ENCODE data around the gene P2RX5.

The P2RX5 gene

DNA sequence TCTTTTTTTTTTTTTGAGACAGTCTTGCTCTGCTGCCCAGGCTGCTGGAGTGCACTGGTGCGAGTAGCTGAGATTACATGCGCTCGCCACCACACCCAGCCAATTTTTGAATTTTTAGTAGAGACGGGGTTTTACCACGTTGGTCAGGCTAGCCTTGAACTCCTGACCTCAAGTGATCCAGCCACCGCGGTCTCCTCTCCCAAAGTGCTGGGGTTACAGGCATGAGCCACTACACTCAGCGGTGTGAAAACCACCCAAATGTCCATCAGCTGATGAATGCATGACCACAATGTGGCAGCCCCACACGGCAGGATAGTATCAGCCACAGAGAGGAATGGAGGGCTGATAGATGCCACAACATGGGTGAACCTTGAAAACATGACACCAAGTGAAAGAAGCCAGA is 2.1 kb downstream of the P2RX5 start:
- no CpG with 5 or more reads among the region's 9 CpGs for WGBS (ENCODE audit: insufficient coverage, insufficient read length)

DNA sequence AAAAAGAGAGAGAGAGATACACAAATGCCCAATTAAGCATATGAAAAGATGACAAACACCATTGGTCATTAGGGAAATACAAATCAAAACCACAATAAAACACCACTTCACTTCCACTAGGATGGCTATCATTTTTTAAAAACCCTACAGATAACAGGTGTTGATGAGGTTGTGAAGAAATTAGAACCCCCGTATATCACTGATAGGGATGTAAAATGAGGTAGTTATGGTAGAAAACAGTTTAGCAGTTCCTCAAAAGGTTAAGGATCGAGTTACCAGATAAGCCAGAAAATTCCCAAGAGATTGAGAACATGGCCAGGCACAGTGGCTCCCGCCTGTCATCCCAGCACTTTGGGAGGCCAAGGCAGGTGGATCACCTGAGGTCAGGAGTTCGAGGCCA is 2.8 kb downstream of the P2RX5 start:
- no CpG with 5 or more reads among the region's 4 CpGs for WGBS (ENCODE audit: insufficient coverage, insufficient read length)
- Histone ChIP-seq H3K27me3 (ENCODE audit: control insufficient read depth, insufficient read depth, low read length) (no peaks in the 10 kb centered on the region), H3K27ac (ENCODE audit: low read length) (no peak overlapping the region), H3K9me3 (ENCODE audit: control insufficient read depth, insufficient read depth, low read length) (no peaks in the 10 kb centered on the region), H3K4me3 (ENCODE audit: low read length) (no peak overlapping the region), H3K4me1 (ENCODE audit: control insufficient read depth, insufficient read depth, low read length) (peaks cover under 1% of the 10 kb centered on the region), H3K36me3 (ENCODE audit: control insufficient read depth, insufficient read depth, low read length) (no peaks in the 10 kb centered on the region)
- DNase-seq (ENCODE audit: low read depth, low spot score): no peak

More for the DNA sequence above, 2.1 kb downstream of the P2RX5 start:
- no peaks in the 10 kb centered on the region for H3K9me3 ChIP-seq (ENCODE audit: control insufficient read depth, insufficient read depth, low read length)
- no peak overlapping the region for H3K4me3 ChIP-seq (ENCODE audit: low read length)
- no peaks in the 10 kb centered on the region for H3K36me3 ChIP-seq (ENCODE audit: control insufficient read depth, insufficient read depth, low read length)
- DNase-seq (ENCODE audit: low read depth, low spot score): no peak
- no peaks in the 10 kb centered on the region; the same call in 1 of the 2 replicates for H3K4me1 ChIP-seq (ENCODE audit: control insufficient read depth, insufficient read depth, low read length)
- H3K27me3 ChIP-seq (ENCODE audit: control insufficient read depth, insufficient read depth, low read length): no peaks in the 10 kb centered on the region
- H3K27ac ChIP-seq (ENCODE audit: low read length): no peak overlapping the region

DNA sequence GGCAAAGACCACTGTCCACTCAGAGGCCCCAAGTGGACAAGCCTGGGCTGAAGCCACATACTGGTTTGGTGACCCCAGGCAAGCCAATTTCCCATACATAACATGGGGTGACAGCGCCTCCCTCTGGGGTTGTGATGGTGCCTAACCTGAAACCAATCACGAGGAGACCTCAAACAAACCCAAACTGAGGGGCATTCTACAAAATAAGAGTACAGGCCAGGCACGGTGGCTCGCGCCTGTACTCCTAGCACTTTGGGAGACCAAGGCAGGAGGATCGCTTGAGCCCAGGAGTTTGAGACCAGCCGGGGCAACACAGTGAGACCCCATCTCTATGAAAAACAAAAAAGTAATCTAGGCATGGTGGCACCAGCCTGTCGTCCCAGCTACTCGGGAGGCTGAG is 3.6 kb downstream of the P2RX5 start:
- no CpG with 5 or more reads among the region's 9 CpGs for WGBS (ENCODE audit: insufficient coverage, insufficient read length)
- Histone ChIP-seq H3K4me3 (ENCODE audit: low read length) (no peak overlapping the region), H3K9me3 (ENCODE audit: control insufficient read depth, insufficient read depth, low read length) (no peaks in the 10 kb centered on the region), H3K36me3 (ENCODE audit: control insufficient read depth, insufficient read depth, low read length) (no peaks in the 10 kb centered on the region), H3K4me1 (ENCODE audit: control insufficient read depth, insufficient read depth, low read length) (peaks cover 1% of the 10 kb centered on the region), H3K27me3 (ENCODE audit: control insufficient read depth, insufficient read depth, low read length) (no peaks in the 10 kb centered on the region), H3K27ac (ENCODE audit: low read length) (no peak overlapping the region)
- no peak for DNase-seq (ENCODE audit: low read depth, low spot score)

DNA sequence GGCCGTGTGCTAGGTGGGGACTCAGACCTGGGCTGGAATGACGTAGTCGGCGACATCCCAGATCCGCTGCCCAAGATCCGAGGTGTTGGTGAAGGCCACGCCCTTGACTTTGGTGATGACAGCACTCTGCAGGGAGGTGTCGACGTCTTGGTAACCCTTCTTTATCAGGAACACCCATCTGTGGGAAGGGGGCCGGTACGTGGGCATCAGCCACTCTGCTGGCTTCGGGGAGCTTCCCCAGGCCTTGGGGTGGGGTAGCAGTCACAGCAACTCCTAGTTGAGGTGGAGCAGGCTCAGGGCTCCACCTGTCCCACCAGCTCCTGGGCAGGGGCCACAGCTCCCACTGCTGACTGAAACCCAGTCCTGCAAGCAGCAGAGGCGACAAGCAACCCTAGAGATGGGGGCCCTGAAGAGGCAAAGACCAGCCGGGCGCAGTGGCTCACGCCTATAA is 4.3 kb downstream of the P2RX5 start:
- Histone ChIP-seq H3K27ac (ENCODE audit: low read length) (no peak overlapping the region), H3K36me3 (ENCODE audit: control insufficient read depth, insufficient read depth, low read length) (no peaks in the 10 kb centered on the region), H3K27me3 (ENCODE audit: control insufficient read depth, insufficient read depth, low read length) (no peaks in the 10 kb centered on the region), H3K4me3 (ENCODE audit: low read length) (no peak overlapping the region), H3K9me3 (ENCODE audit: control insufficient read depth, insufficient read depth, low read length) (no peaks in the 10 kb centered on the region), H3K4me1 (ENCODE audit: control insufficient read depth, insufficient read depth, low read length) (peaks cover 1% of the 10 kb centered on the region)
- no peak for DNase-seq (ENCODE audit: low read depth, low spot score)
- no CpG with 5 or more reads among the region's 16 CpGs for WGBS (ENCODE audit: insufficient coverage, insufficient read length)

DNA sequence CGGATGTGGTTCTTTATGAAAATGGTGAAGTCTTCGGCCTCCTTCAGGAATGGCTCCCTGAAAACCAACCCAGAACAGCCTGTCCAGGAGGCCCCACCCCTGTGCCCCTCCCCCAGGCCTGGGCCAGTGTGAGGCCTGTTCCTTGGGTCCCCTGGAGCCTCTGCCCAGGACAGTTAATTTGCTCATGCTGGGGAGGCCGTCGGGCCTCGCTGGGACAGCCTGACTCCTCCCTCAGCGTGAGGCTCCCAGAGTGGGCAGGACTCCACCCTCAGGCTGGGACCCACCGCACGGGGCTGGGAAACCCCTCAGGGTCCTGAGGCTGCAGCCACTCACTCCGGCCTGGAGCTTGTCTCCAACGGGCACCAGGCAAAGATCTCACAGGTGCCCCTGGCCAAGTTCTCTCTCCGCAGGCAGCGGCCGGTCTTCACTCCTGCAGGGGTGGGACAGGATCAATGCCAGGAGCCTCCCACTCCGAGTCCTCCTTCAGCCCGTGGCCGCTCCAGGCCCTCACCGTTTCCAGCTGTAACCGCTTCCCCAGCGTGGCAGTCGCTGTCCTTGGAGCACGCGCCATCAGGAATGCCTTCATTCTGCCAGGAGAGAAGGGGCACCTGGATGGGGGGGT is 5.8 kb downstream of the P2RX5 start:
- no CpG with 5 or more reads among the region's 22 CpGs for WGBS (ENCODE audit: insufficient coverage, insufficient read length)
- H3K27me3 ChIP-seq (ENCODE audit: control insufficient read depth, insufficient read depth, low read length): no peaks in the 10 kb centered on the region
- no peaks in the 10 kb centered on the region for H3K36me3 ChIP-seq (ENCODE audit: control insufficient read depth, insufficient read depth, low read length)
- no peaks in the 10 kb centered on the region for H3K9me3 ChIP-seq (ENCODE audit: control insufficient read depth, insufficient read depth, low read length)
- H3K4me1 ChIP-seq (ENCODE audit: control insufficient read depth, insufficient read depth, low read length): peaks cover 1% of the 10 kb centered on the region
- H3K4me3 ChIP-seq (ENCODE audit: low read length): no peak overlapping the region
- no peak overlapping the region for H3K27ac ChIP-seq (ENCODE audit: low read length)
- no peak for DNase-seq (ENCODE audit: low read depth, low spot score)

DNA sequence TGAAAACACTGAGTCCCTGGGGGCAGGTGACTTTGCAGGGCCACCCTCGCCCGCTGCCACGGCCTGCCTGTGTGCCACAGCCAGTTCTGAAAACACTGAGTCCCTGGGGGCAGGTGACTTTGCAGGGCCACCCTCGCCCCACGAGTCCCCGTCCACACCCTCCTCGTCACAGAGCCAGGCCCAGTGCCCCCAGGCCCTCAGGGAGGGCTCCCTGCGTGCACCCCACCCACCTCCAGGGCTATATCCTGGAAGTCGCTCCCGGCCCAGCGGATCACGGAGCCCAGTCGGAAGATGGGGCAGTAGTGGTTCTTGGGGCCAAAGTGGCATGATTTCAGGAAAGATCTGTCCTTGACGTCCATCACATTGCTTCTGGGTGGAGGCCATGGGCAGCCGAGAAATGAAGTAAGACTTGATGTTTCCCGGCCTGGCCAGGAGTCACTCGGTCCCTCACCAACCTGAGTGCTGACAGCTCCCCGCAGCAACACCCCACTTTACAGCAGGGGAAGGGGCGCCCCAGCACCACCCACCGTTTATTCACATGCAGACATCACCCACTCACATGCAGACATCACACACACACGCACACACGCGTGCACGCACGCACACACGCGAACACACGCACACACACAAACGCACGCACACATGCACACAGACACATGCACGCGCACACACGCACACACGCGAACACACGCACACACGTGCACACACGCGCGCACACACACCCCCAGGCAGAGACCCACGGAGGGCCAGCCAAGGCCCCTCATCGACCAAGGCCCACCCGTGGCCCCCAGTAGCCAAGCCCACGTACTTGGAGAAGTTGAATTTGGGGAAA is 6.5 kb downstream of the P2RX5 start:
- H3K27ac ChIP-seq (ENCODE audit: low read length): no peak overlapping the region
- no peaks in the 10 kb centered on the region for H3K36me3 ChIP-seq (ENCODE audit: control insufficient read depth, insufficient read depth, low read length)
- no peaks in the 10 kb centered on the region for H3K9me3 ChIP-seq (ENCODE audit: control insufficient read depth, insufficient read depth, low read length)
- H3K4me1 ChIP-seq (ENCODE audit: control insufficient read depth, insufficient read depth, low read length): peaks cover 1% of the 10 kb centered on the region
- 96% methylated on average over 12 of the region's 44 CpGs for WGBS (ENCODE audit: insufficient coverage, insufficient read length)
- DNase-seq (ENCODE audit: low read depth, low spot score): no peak
- no peaks in the 10 kb centered on the region for H3K27me3 ChIP-seq (ENCODE audit: control insufficient read depth, insufficient read depth, low read length)
- no peak overlapping the region for H3K4me3 ChIP-seq (ENCODE audit: low read length)

DNA sequence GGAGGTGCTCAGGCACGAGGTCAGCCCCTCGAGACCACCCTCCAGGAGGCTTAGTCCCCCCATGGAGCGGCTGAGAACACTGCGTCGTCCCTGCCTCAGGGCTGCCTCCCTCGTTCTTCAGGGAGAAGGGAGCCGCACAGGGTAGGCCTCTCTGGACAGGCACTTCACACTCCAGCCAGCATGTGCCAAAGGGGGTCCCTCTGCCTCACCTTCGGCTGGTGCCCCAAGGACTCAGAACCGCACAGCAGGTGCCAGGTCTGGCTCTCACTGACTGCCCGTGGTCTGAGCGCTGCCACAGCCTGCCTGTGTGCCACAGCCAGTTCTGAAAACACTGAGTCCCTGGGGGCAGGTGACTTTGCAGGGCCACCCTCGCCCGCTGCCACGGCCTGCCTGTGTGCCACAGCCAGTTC is 7.1 kb downstream of the P2RX5 start:
- no peaks in the 10 kb centered on the region for H3K9me3 ChIP-seq (ENCODE audit: control insufficient read depth, insufficient read depth, low read length)
- H3K4me3 ChIP-seq (ENCODE audit: low read length): no peak overlapping the region
- DNase-seq (ENCODE audit: low read depth, low spot score): no peak
- WGBS (ENCODE audit: insufficient coverage, insufficient read length): no CpG with 5 or more reads among the region's 14 CpGs
- H3K27ac ChIP-seq (ENCODE audit: low read length): no peak overlapping the region
- no peaks in the 10 kb centered on the region for H3K27me3 ChIP-seq (ENCODE audit: control insufficient read depth, insufficient read depth, low read length)
- no peaks in the 10 kb centered on the region for H3K36me3 ChIP-seq (ENCODE audit: control insufficient read depth, insufficient read depth, low read length)
- peaks cover 1% of the 10 kb centered on the region for H3K4me1 ChIP-seq (ENCODE audit: control insufficient read depth, insufficient read depth, low read length)

DNA sequence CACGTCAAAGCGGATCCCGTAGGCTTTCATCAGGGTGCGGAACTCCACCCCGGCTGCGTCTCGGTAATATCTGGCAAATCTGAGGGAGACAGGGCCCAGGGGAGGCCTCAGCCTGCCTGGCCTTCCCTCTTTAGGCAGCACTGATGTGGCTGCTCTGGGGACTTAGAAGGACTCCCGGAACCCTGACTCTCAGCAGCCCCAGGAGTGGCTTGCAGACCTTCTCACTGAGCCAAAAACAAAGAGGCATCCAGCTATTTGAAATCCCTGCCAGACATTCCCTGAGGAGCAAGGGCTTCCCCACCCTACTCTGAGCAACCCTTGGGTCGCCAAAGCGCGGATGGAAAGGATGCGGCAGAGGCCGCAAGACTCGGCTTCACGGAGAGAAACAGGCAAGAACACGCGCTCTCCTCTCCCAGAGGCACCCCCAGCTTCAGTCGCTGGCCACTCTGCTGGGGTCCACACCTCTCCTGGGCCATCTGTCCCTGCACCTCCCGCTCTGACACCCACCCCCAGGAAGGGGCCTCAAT is 7.9 kb downstream of the P2RX5 start:
- H3K9me3 ChIP-seq (ENCODE audit: control insufficient read depth, insufficient read depth, low read length): no peaks in the 10 kb centered on the region
- no CpG with 5 or more reads among the region's 19 CpGs for WGBS (ENCODE audit: insufficient coverage, insufficient read length)
- no peaks in the 10 kb centered on the region for H3K27me3 ChIP-seq (ENCODE audit: control insufficient read depth, insufficient read depth, low read length)
- no peak overlapping the region for H3K27ac ChIP-seq (ENCODE audit: low read length)
- H3K4me3 ChIP-seq (ENCODE audit: low read length): no peak overlapping the region
- H3K36me3 ChIP-seq (ENCODE audit: control insufficient read depth, insufficient read depth, low read length): no peaks in the 10 kb centered on the region
- DNase-seq (ENCODE audit: low read depth, low spot score): no peak
- H3K4me1 ChIP-seq (ENCODE audit: control insufficient read depth, insufficient read depth, low read length): peaks cover 1% of the 10 kb centered on the region

DNA sequence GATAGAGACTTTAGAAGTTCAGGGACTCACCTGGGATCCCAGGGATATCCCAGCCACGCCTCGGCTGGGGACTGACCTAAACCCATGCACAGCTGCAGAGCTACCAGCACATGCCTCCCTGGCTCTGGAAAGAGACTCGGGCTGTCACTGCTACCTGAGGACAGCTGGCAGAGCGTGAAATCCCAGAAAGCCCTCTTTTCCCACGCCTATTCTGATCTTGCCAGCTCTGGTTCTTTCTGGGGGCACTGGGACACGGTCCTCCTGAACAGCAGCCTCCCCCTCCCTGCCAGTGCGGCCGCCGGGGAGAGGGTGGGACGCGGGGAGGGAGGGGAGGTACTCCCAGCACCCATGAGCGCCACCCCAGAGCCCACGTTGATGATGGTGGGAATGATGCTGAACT is 10.8 kb downstream of the P2RX5 start:
- Histone ChIP-seq H3K4me1 (ENCODE audit: control insufficient read depth, insufficient read depth, low read length) (peaks cover 1% of the 10 kb centered on the region), H3K4me3 (ENCODE audit: low read length) (no peak overlapping the region), H3K9me3 (ENCODE audit: control insufficient read depth, insufficient read depth, low read length) (no peaks in the 10 kb centered on the region), H3K36me3 (ENCODE audit: control insufficient read depth, insufficient read depth, low read length) (no peaks in the 10 kb centered on the region), H3K27me3 (ENCODE audit: control insufficient read depth, insufficient read depth, low read length) (no peaks in the 10 kb centered on the region), H3K27ac (ENCODE audit: low read length) (no peak overlapping the region)
- no peak for DNase-seq (ENCODE audit: low read depth, low spot score)
- no CpG with 5 or more reads among the region's 13 CpGs for WGBS (ENCODE audit: insufficient coverage, insufficient read length)

DNA sequence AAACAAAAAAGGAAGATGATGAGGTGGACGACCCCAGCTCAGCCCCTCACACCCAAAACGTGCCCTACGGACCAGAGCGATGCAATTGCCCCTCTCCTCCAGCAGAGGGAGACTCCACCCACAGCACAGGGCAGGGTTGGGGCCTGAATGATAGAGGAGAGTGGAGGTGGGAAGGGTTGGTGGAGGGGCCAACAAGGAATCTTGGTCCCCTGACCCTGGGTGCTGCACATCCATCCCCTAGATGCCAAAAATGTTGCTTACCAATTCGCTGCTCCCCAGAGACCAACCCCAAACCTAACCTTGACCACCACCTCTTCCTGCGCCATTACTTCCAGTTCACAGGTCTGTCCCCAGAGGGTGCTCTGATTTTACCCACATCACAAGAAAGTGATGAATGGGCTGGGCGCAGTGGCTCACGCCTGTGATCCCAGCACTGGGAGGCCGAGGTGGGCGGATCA is 12.9 kb downstream of the P2RX5 start:
- no peak for DNase-seq (ENCODE audit: low read depth, low spot score)
- peaks cover under 1% of the 10 kb centered on the region; the same call in 1 of the 2 replicates for H3K4me1 ChIP-seq (ENCODE audit: control insufficient read depth, insufficient read depth, low read length)
- WGBS (ENCODE audit: insufficient coverage, insufficient read length): no CpG with 5 or more reads among the region's 10 CpGs
- H3K27ac ChIP-seq (ENCODE audit: low read length): no peak overlapping the region
- no peaks in the 10 kb centered on the region for H3K9me3 ChIP-seq (ENCODE audit: control insufficient read depth, insufficient read depth, low read length)
- no peak overlapping the region for H3K4me3 ChIP-seq (ENCODE audit: low read length)
- H3K36me3 ChIP-seq (ENCODE audit: control insufficient read depth, insufficient read depth, low read length): no peaks in the 10 kb centered on the region
- H3K27me3 ChIP-seq (ENCODE audit: control insufficient read depth, insufficient read depth, low read length): no peaks in the 10 kb centered on the region
